CD4-positive, alpha-beta T cell (primary cell): ENCODE measurements around the gene IL22RA1. TPM values are rescaled to one million over a fixed set of nuclear protein-coding genes. Genes with fewer than 3 reads are reported as not detected.

ENCODE experiments used
- ATAC-seq: fragments of 200-7000 bp; cut with Tn5 transposase; one replicate; pipeline ENCODE4 v1.10.0; 2022; ENCODE audit warnings: mild to moderate bottlenecking; ENCODE audit not compliant: poor library complexity
- CTCF ChIA-PET: fragments of 350-600 bp; sonication (Branson Sonifier 250); formaldehyde crosslinking; loops from one replicate; lab custom pipeline; 2021; ENCODE audit warnings: antibody characterized with exemption, inconsistent platforms; lab: Charles Lee
- POLR2A ChIA-PET: fragments of 350-600 bp; sonication (Branson Sonifier 250); formaldehyde crosslinking; loops from one replicate; lab custom pipeline; 2021; ENCODE audit warnings: antibody characterized with exemption, inconsistent platforms; lab: Charles Lee
- DNase-seq, 14 experiments: peaks; one replicate each; pipeline ENCODE4 v3.0.0-alpha.2; 2013 to 2020; ENCODE audit warnings: mixed read lengths in 2 of 14
- H3K27ac ChIP-seq, 2 donors: one replicate each; pipeline versions ENCODE4 v1.5.1 to v1.7.0; 2013; ENCODE audit warnings: low read length in 2 of 2, low read depth in 1 of 2, mild to moderate bottlenecking in 1 of 2
- H3K27me3 ChIP-seq, 2 experiments: 1 replicate in 1 of 2; 2 replicates in 1 of 2; pipeline versions ENCODE4 v1.6.1 to v1.7.0; 2013; ENCODE audit warnings: low read length in 2 of 2, control low read depth in 1 of 2, mild to moderate bottlenecking in 1 of 2, moderate library complexity in 1 of 2; ENCODE audit not compliant: insufficient read depth in 2 of 2, control insufficient read depth in 1 of 2
- H3K36me3 ChIP-seq: one replicate; pipeline ENCODE4 v1.6.1; 2013; ENCODE audit warnings: low read length, control low read depth; ENCODE audit not compliant: insufficient read depth
- H3K4me1 ChIP-seq: one replicate; pipeline ENCODE4 v1.6.1; 2013; ENCODE audit warnings: low read length, control low read depth; ENCODE audit not compliant: insufficient read depth
- H3K4me3 ChIP-seq: one replicate; pipeline ENCODE4 v1.5.1; 2013; ENCODE audit warnings: mild to moderate bottlenecking, low read length, moderate library complexity
- H3K9me3 ChIP-seq, 2 experiments: 1 replicate in 1 of 2; 2 replicates in 1 of 2; pipeline versions ENCODE4 v1.6.1 to v1.7.0; 2013; ENCODE audit warnings: low read length in 2 of 2, mild to moderate bottlenecking in 2 of 2, control low read depth in 1 of 2, moderate library complexity in 1 of 2; ENCODE audit not compliant: control insufficient read depth in 1 of 2, insufficient read depth in 1 of 2
- H3K27ac Mint-ChIP-seq: one replicate; pipeline ENCODE4 v1.8.0; 2020; ENCODE audit warnings: mixed read lengths
- H3K27me3 Mint-ChIP-seq: one replicate; pipeline ENCODE4 v1.8.0; 2021; ENCODE audit warnings: mixed read lengths
- H3K36me3 Mint-ChIP-seq: one replicate; pipeline ENCODE4 v1.8.0; 2021; ENCODE audit warnings: low read depth, mixed read lengths
- H3K4me1 Mint-ChIP-seq: one replicate; pipeline ENCODE4 v1.8.0; 2021; ENCODE audit warnings: low read depth, mixed read lengths
- H3K4me3 Mint-ChIP-seq: one replicate; pipeline ENCODE4 v1.8.0; 2020; ENCODE audit warnings: mild to moderate bottlenecking, mixed read lengths
- H3K9me3 Mint-ChIP-seq: one replicate; pipeline ENCODE4 v1.8.0; 2020; ENCODE audit warnings: mixed read lengths
- intact Hi-C, 2 experiments: fragments of 100-400 bp; cut with DNase I in 1 of 2; cut with micrococcal nuclease in 1 of 2; formaldehyde crosslinking; loops; one replicate each; pipeline versions ENCODE4 v1.15.1 to v1.9.0; 2023 to 2025; cut with DNase I, micrococcal nuclease
- total RNA-seq, 174 experiments: library from RNA in 2 of 174; stranded (reverse) in 2 of 174; gene quantifications; one replicate each; pipeline ENCODE4 v1.2.3 and lab custom pipeline; 2021 to 2026
- TF ChIP-seq, protein P1 (sequence below): fragments of 200-600 bp; IDR thresholded peaks from one replicate; pipeline ENCODE4 v1.8.0; 2022; ENCODE audit warnings: antibody characterized with exemption, mild to moderate bottlenecking

IL22RA1 gene
- total RNA-seq, 2 experiments from 2014 or later: not detected

DNA sequence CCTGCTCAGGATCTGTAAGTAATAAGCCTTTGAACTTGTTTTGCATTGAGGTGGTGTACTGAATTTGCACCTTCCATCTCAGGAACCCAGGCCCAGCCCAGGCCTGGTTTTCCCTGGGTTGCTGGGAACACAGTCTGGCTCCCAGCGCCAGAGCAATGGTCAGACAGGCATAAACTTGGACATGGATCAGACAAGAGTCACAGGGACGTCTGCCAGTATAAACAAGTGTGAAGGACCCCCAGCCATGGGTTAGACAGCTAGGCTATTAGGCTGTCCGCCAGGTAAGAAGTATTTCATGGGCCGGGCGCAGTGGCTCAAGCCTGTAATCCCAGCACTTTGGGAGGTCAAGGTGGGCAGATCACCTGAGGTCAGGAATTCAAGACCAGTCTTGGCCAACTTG, 38.7 kb upstream of the IL22RA1 start:
- no peak overlapping the region for H3K4me3 ChIP-seq
- peaks cover 3% of the 10 kb centered on the region for H3K36me3 ChIP-seq
- H3K4me1 Mint-ChIP-seq: peaks cover 16% of the 10 kb centered on the region
- intact Hi-C loops: no loop called here
- H3K27ac ChIP-seq: no peak overlapping the region
- no peak overlapping the region for H3K4me3 Mint-ChIP-seq
- no peaks in the 10 kb centered on the region for H3K9me3 Mint-ChIP-seq
- ChIA-PET CTCF (no interaction called here), POLR2A (no interaction called here)
- H3K36me3 Mint-ChIP-seq: no peaks in the 10 kb centered on the region
- no peaks in the 10 kb centered on the region for H3K27me3 ChIP-seq
- ATAC-seq: no peak
- H3K9me3 ChIP-seq: no peaks in the 10 kb centered on the region
- H3K27me3 Mint-ChIP-seq: no peaks in the 10 kb centered on the region
- H3K27ac Mint-ChIP-seq: no peak overlapping the region
- peaks cover 7% of the 10 kb centered on the region for H3K4me1 ChIP-seq
- DNase-seq: no peak
- TF ChIP-seq, protein P1, sequence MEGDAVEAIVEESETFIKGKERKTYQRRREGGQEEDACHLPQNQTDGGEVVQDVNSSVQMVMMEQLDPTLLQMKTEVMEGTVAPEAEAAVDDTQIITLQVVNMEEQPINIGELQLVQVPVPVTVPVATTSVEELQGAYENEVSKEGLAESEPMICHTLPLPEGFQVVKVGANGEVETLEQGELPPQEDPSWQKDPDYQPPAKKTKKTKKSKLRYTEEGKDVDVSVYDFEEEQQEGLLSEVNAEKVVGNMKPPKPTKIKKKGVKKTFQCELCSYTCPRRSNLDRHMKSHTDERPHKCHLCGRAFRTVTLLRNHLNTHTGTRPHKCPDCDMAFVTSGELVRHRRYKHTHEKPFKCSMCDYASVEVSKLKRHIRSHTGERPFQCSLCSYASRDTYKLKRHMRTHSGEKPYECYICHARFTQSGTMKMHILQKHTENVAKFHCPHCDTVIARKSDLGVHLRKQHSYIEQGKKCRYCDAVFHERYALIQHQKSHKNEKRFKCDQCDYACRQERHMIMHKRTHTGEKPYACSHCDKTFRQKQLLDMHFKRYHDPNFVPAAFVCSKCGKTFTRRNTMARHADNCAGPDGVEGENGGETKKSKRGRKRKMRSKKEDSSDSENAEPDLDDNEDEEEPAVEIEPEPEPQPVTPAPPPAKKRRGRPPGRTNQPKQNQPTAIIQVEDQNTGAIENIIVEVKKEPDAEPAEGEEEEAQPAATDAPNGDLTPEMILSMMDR: no peak

DNA sequence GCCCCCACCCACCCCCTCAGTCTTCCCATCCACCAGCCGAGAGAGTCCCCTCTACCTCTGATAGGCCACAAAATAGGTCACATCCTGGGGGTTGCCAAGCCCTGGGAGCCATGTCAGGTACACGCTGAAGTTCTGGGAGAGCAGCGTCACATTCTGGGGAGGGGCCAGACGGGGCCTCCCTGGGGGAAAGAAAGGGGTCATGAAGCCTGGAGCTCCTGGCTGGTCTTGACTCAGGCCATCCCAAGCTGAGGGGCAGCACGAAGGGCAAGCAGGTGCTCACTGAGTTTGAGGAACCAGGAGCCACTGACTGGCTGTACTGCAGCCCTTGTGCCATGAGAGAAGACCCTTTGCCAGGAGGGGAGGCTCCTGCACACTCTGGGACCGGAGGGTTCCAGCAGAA, 37.7 kb upstream of the IL22RA1 start:
- Histone ChIP-seq H3K4me1 (no peaks in the 10 kb centered on the region), H3K9me3 (no peaks in the 10 kb centered on the region), H3K36me3 (peaks cover 3% of the 10 kb centered on the region), H3K27me3 (no peaks in the 10 kb centered on the region), H3K27ac (no peak overlapping the region), H3K4me3 (no peak overlapping the region)
- Mint-ChIP-seq H3K4me1 (peaks cover 7% of the 10 kb centered on the region), H3K9me3 (no peaks in the 10 kb centered on the region), H3K4me3 (no peak overlapping the region), H3K27me3 (no peaks in the 10 kb centered on the region), H3K27ac (no peak overlapping the region), H3K36me3 (no peaks in the 10 kb centered on the region)
- no peak for ATAC-seq
- DNase-seq: no peak
- CTCF ChIA-PET: no interaction called here
- intact Hi-C loops: no loop called here
- POLR2A ChIA-PET: no interaction called here
- TF ChIP-seq, protein P1: no peak

DNA sequence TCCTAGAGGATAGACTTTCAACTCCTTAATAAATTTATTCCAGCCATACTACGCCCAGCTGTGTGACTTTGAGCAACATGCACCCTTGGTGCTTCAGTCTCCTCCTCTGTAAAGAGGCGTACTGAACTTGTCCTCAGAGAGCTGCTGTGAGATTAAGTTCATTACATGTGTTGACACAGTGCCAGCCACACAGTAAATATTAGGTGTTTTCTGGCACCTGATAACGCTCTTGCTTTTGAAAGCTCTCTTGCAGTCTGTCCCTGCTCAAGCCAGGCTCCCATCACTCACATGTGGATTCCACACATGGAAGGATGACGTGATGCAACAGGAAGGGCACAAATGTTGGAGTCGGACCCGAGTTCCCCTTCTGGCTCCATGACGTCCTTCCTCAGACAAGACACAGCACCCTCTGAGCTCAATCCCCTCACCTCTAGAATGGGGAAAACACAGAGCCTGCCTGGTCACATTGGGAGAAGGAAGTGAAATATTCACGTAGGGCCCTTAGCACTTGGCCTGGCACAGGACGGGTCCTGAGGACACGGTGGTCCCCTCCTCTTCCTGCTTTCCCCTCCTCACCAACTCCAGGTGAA, 36.4 kb upstream of the IL22RA1 start:
- Mint-ChIP-seq H3K4me3 (no peak overlapping the region), H3K9me3 (no peaks in the 10 kb centered on the region), H3K4me1 (no peaks in the 10 kb centered on the region), H3K36me3 (no peaks in the 10 kb centered on the region), H3K27me3 (no peaks in the 10 kb centered on the region), H3K27ac (no peak overlapping the region)
- ChIA-PET CTCF (no interaction called here), POLR2A (no interaction called here)
- no peak overlapping the region for H3K4me3 ChIP-seq
- no peak for ATAC-seq
- H3K4me1 ChIP-seq: no peaks in the 10 kb centered on the region
- peaks cover 3% of the 10 kb centered on the region for H3K36me3 ChIP-seq
- intact Hi-C loops: no loop called here
- no peaks in the 10 kb centered on the region for H3K27me3 ChIP-seq
- no peak for DNase-seq
- H3K9me3 ChIP-seq: no peaks in the 10 kb centered on the region
- no peak overlapping the region for H3K27ac ChIP-seq
- TF ChIP-seq, protein P1: no peak
